Kidney (tissue), 14 donors: ENCODE data around the gene CCT7. TPM values are rescaled to one million over a fixed set of nuclear protein-coding genes. Genes with fewer than 3 reads are reported as not detected.

Source experiments
- DNase-seq, 5 donors: peaks; one replicate each; pipeline ENCODE4 v3.0.0-alpha.2; 2013 to 2020
- FAIRE-seq: peaks from 2 replicates; lab custom pipeline; 2012; peaks lifted over from hg19 to GRCh38; lab: Jason Lieb, UNC
- H3K27ac ChIP-seq, 2 donors: one replicate each; pipeline ENCODE4 v1.7.0; 2013; ENCODE audit warnings: low read depth in 2 of 2, low read length in 2 of 2, inconsistent platforms in 1 of 2
- H3K27me3 ChIP-seq: one replicate; pipeline ENCODE4 v1.7.1; 2013; ENCODE audit warnings: low read length, inconsistent platforms; ENCODE audit not compliant: control insufficient read depth, insufficient read depth
- H3K36me3 ChIP-seq, 3 donors: one replicate each; pipeline versions ENCODE4 v1.7.0 to v1.7.1; 2013; ENCODE audit warnings: low read length in 3 of 3, control low read depth in 1 of 3, inconsistent platforms in 1 of 3; ENCODE audit not compliant: insufficient read depth in 3 of 3, control insufficient read depth in 2 of 3
- H3K4me1 ChIP-seq, 3 donors: one replicate each; pipeline versions ENCODE4 v1.7.0 to v1.7.1; 2013; ENCODE audit warnings: low read length in 3 of 3, inconsistent platforms in 1 of 3, low read depth in 1 of 3; ENCODE audit not compliant: control insufficient read depth in 2 of 3, insufficient read depth in 2 of 3
- H3K4me3 ChIP-seq, 3 donors: one replicate each; pipeline versions ENCODE4 v1.7.0 to v1.8.1; 2013; ENCODE audit warnings: low read length in 3 of 3, control low read depth in 1 of 3, inconsistent platforms in 1 of 3
- H3K9ac ChIP-seq, 3 donors: one replicate each; pipeline versions ENCODE4 v1.7.0 to v1.7.1; 2013; ENCODE audit warnings: low read length in 3 of 3, control low read depth in 1 of 3, inconsistent platforms in 1 of 3
- H3K9me3 ChIP-seq, 3 donors: one replicate each; pipeline versions ENCODE4 v1.7.0 to v1.7.1; 2013; ENCODE audit warnings: low read length in 3 of 3, control low read depth in 1 of 3, inconsistent platforms in 1 of 3; ENCODE audit not compliant: control insufficient read depth in 2 of 3, insufficient read depth in 1 of 3
- CTCF ChIP-seq: IDR thresholded peaks from 3 replicates; pipeline ENCODE4 v1.5.1; 2012; ENCODE audit warnings: mild to moderate bottlenecking, moderate library complexity, borderline replicate concordance; ENCODE audit not compliant: insufficient read depth; ENCODE audit errors: extremely low read depth
- intact Hi-C: fragments of 100-400 bp; cut with DNase I; formaldehyde crosslinking; loops from one replicate; pipeline ENCODE4 v1.11.1; 2022
- polyA plus RNA-seq: library from polyadenylated mRNA; stranded (reverse); fragments of 350-450 nt; fragmentation: Illumina TruSeq; extraction: RNeasy Lipid Tissue Mini Kit (QIAGEN cat#74804); gene quantifications from one replicate; pipeline ENCODE4 v1.2.3, GENCODE V29; 2014; ENCODE audit warnings: low read depth, low replicate concordance; ENCODE audit not compliant: insufficient read depth
- total RNA-seq: library from RNA; stranded (reverse); fragmentation: NEBNext Ultra II Directional; extraction: Animal tissue kit (Norgen Biotek cat#: 25700); gene quantifications from one replicate; pipeline ENCODE4 v1.2.1, GENCODE V29; 2021
- donor health status: control.
- donor health status: control.
- donor health status: control.
- donor health status: control.
- donor health status: control.
- donor health status: DM: yes; HTN: yes; CAD: no.
- donor health status: Normal renal cell carcinoma (clear cell type).

Gene CCT7
- total and polyA plus RNA-seq, 2 donors from 2014 or later, result 164 to 173 TPM

- FAIRE-seq, result no peak
- intact Hi-C loops, result no loop called here
- no peak for TF ChIP-seq CTCF
- Histone ChIP-seq H3K27me3 (peaks cover 32% of the 10 kb centered on the region), H3K36me3 (no peaks in the 10 kb centered on the region), H3K27ac (no peak overlapping the region), H3K9ac (no peak overlapping the region), H3K4me1 (peaks cover 0 to 4% (median 0%) of the 10 kb centered on the region in 3 donors), H3K9me3 (no peaks in the 10 kb centered on the region), H3K4me3 (no peak overlapping the region)
- no peak for DNase-seq
Observed at GRCh38 chr2:73295751-73296400, 61.8 kb downstream of the CCT7 start.

- Histone ChIP-seq H3K9me3 (no peaks in the 10 kb centered on the region), H3K4me1 (no peaks in the 10 kb centered on the region), H3K9ac (no peak overlapping the region), H3K36me3 (no peaks in the 10 kb centered on the region), H3K27me3 (peaks cover 29% of the 10 kb centered on the region), H3K27ac (no peak overlapping the region), H3K4me3 (no peak overlapping the region)
- intact Hi-C loops, result no loop called here
- FAIRE-seq (no peak), DNase-seq (peak in 1 of 5 donors; percentile 21)
- no peak for TF ChIP-seq CTCF
Observed at GRCh38 chr2:73297151-73297559, 63.0 kb downstream of the CCT7 start.

GRCh38 chr2:73297586-73297985 lies 63.5 kb downstream of the CCT7 start:
- Histone ChIP-seq H3K27ac (no peak overlapping the region), H3K36me3 (no peaks in the 10 kb centered on the region), H3K27me3 (peaks cover 27% of the 10 kb centered on the region), H3K4me1 (no peaks in the 10 kb centered on the region), H3K9ac (no peak overlapping the region), H3K9me3 (no peaks in the 10 kb centered on the region), H3K4me3 (no peak overlapping the region)
- no peak for TF ChIP-seq CTCF
- DNase-seq (no peak), FAIRE-seq (no peak)
- intact Hi-C loops, result no loop called here

GRCh38 chr2:73300926-73301325 lies 66.8 kb downstream of the CCT7 start:
- TF ChIP-seq CTCF, result no peak
- FAIRE-seq, result no peak

More at GRCh38 chr2:73300926-73301325, 66.8 kb downstream of the CCT7 start:
- H3K36me3 ChIP-seq, result no peaks in the 10 kb centered on the region
- H3K9me3 ChIP-seq, result no peaks in the 10 kb centered on the region
- H3K9ac ChIP-seq, result no peak overlapping the region
- H3K27ac ChIP-seq, result no peak overlapping the region
- no peak overlapping the region for H3K4me3 ChIP-seq
- no peaks in the 10 kb centered on the region for H3K27me3 ChIP-seq
- intact Hi-C loops, result no loop called here
- DNase-seq, result no peak
- H3K4me1 ChIP-seq, result no peaks in the 10 kb centered on the region
